H9 (cell line): ENCODE results near the gene TTC31. TPM values are rescaled to one million over a fixed set of nuclear protein-coding genes. Genes with fewer than 3 reads are reported as not detected.

ENCODE experiments used
- DNase-seq: peaks from one replicate; pipeline ENCODE4 v3.0.0-alpha.2; 2017
- H2AFZ ChIP-seq: one replicate; pipeline ENCODE4 v1.6.1; 2013; ENCODE audit warnings: mild to moderate bottlenecking, low read length, control low read depth, moderate library complexity
- H2AK5ac ChIP-seq: 2 replicates; pipeline ENCODE4 v1.6.1; 2013; ENCODE audit warnings: low read length, control low read depth, mixed read lengths; ENCODE audit not compliant: insufficient read length
- H2BK120ac ChIP-seq: one replicate; pipeline ENCODE4 v1.6.1; 2013; ENCODE audit warnings: low read depth, mild to moderate bottlenecking, low read length, control low read depth, inconsistent platforms; ENCODE audit not compliant: poor library complexity, severe bottlenecking
- H2BK12ac ChIP-seq: 2 replicates; pipeline ENCODE4 v1.6.1; 2013; ENCODE audit warnings: low read length, control low read depth, mixed read lengths, low read depth; ENCODE audit not compliant: insufficient read length
- H2BK15ac ChIP-seq: 2 replicates; pipeline ENCODE4 v1.6.1; 2013; ENCODE audit warnings: low read depth, low read length, control low read depth
- H2BK20ac ChIP-seq: one replicate; pipeline ENCODE4 v1.6.1; 2013; ENCODE audit warnings: low read depth, mild to moderate bottlenecking, low read length, control low read depth, inconsistent platforms; ENCODE audit not compliant: poor library complexity, severe bottlenecking
- H2BK5ac ChIP-seq: 2 replicates; pipeline ENCODE4 v1.6.1; 2013; ENCODE audit warnings: low read length, control low read depth, mixed read lengths; ENCODE audit not compliant: insufficient read length
- H3K14ac ChIP-seq: 2 replicates; pipeline ENCODE4 v1.6.1; 2013; ENCODE audit warnings: low read length, control low read depth; ENCODE audit not compliant: insufficient read depth
- H3K18ac ChIP-seq: 2 replicates; pipeline ENCODE4 v1.6.1; 2013; ENCODE audit warnings: low read depth, mild to moderate bottlenecking, mixed read lengths, low read length, control low read depth; ENCODE audit not compliant: insufficient read length
- H3K23ac ChIP-seq: 2 replicates; pipeline ENCODE4 v1.6.1; 2013; ENCODE audit warnings: low read length, control low read depth, mixed read lengths, low read depth; ENCODE audit not compliant: insufficient read length
- H3K23me2 ChIP-seq: 2 replicates; pipeline ENCODE4 v1.6.1; 2013; ENCODE audit warnings: low read depth, mild to moderate bottlenecking, mixed read lengths, low read length, control low read depth; ENCODE audit not compliant: insufficient read length, poor library complexity, severe bottlenecking
- H3K27ac ChIP-seq: 2 replicates; pipeline ENCODE4 v1.5.1; 2013; ENCODE audit warnings: low read length, control low read depth, mixed read lengths, low read depth; ENCODE audit not compliant: insufficient read length
- H3K27me3 ChIP-seq: 2 replicates; pipeline ENCODE4 v1.6.1; 2013; ENCODE audit warnings: low read length, control low read depth, inconsistent platforms; ENCODE audit not compliant: insufficient read depth
- H3K4ac ChIP-seq: 2 replicates; pipeline ENCODE4 v1.6.1; 2013; ENCODE audit warnings: low read depth, mild to moderate bottlenecking, control low read depth, inconsistent platforms, low read length, moderate library complexity
- H3K4me1 ChIP-seq: 2 replicates; pipeline ENCODE4 v1.6.1; 2013; ENCODE audit warnings: low read length, control low read depth, inconsistent platforms; ENCODE audit not compliant: insufficient read depth
- H3K4me2 ChIP-seq: 2 replicates; pipeline ENCODE4 v1.6.1; 2013; ENCODE audit warnings: low read length, control low read depth, mixed read lengths; ENCODE audit not compliant: insufficient read length, insufficient read depth
- H3K56ac ChIP-seq: 2 replicates; pipeline ENCODE4 v1.6.1; 2013; ENCODE audit warnings: low read depth, mild to moderate bottlenecking, mixed read lengths, low read length, control low read depth; ENCODE audit not compliant: insufficient read length
- H3K79me1 ChIP-seq: 2 replicates; pipeline ENCODE4 v1.6.1; 2013; ENCODE audit warnings: low read depth, mild to moderate bottlenecking, moderate library complexity, low read length, control low read depth, inconsistent platforms; ENCODE audit not compliant: insufficient read depth, poor library complexity, severe bottlenecking
- H3K79me2 ChIP-seq: 2 replicates; pipeline ENCODE4 v1.6.1; 2013; ENCODE audit warnings: low read length, control low read depth, inconsistent platforms; ENCODE audit not compliant: insufficient read depth
- H3K9ac ChIP-seq: 2 replicates; pipeline ENCODE4 v1.6.1; 2013; ENCODE audit warnings: low read length, control low read depth, mixed read lengths; ENCODE audit not compliant: insufficient read length; ENCODE audit errors: extremely low read depth
- H3K9me3 ChIP-seq: one replicate; pipeline ENCODE4 v1.6.1; 2013; ENCODE audit warnings: low read depth, low read length, inconsistent platforms; ENCODE audit not compliant: control insufficient read depth
- H3T11ph ChIP-seq: one replicate; pipeline ENCODE4 v1.6.1; 2013; ENCODE audit warnings: mild to moderate bottlenecking, low read length, control low read depth, inconsistent platforms
- H4K20me1 ChIP-seq: one replicate; pipeline ENCODE4 v1.6.1; 2013; ENCODE audit not compliant: control insufficient read depth, insufficient read length, insufficient read depth
- H4K5ac ChIP-seq: 2 replicates; pipeline ENCODE4 v1.6.1; 2013; ENCODE audit warnings: low read depth, mild to moderate bottlenecking, mixed read lengths, low read length, control low read depth; ENCODE audit not compliant: insufficient read length
- H4K8ac ChIP-seq: replicated peaks from 2 replicates; pipeline ENCODE4 v1.6.1; 2013; ENCODE audit warnings: low read length, control low read depth, mixed read lengths, low read depth; ENCODE audit not compliant: insufficient read length
- H4K91ac ChIP-seq: 2 replicates; pipeline ENCODE4 v1.6.1; 2013; ENCODE audit warnings: low read depth, mild to moderate bottlenecking, moderate library complexity, mixed read lengths, low read length, control low read depth; ENCODE audit not compliant: insufficient read length
- H3K27ac Mint-ChIP-seq, 3 experiments: 2 replicates in 2 of 3; 3 replicates in 1 of 3; pipeline ENCODE4 v1.8.0; 2020 to 2021; ENCODE audit warnings: mixed read lengths in 3 of 3, mild to moderate bottlenecking in 1 of 3, moderate library complexity in 1 of 3
- H3K27me3 Mint-ChIP-seq: 2 replicates; pipeline ENCODE4 v1.8.0; 2021; ENCODE audit warnings: low read depth, mild to moderate bottlenecking, moderate library complexity, mixed read lengths
- H3K36me3 Mint-ChIP-seq, 3 experiments: 2 replicates in 2 of 3; 3 replicates in 1 of 3; pipeline ENCODE4 v1.8.0; 2020 to 2021; ENCODE audit warnings: low read depth in 3 of 3, mixed read lengths in 3 of 3; ENCODE audit not compliant: insufficient read depth in 1 of 3
- H3K4me1 Mint-ChIP-seq, 2 experiments: 2 replicates each; pipeline ENCODE4 v1.8.0; 2020; ENCODE audit warnings: mixed read lengths in 2 of 2
- H3K4me3 Mint-ChIP-seq, 2 experiments: 2 replicates in 1 of 2; 3 replicates in 1 of 2; pipeline ENCODE4 v1.8.0; 2020 to 2021; ENCODE audit warnings: mild to moderate bottlenecking in 2 of 2, mixed read lengths in 2 of 2, moderate library complexity in 1 of 2
- H3K9me3 Mint-ChIP-seq, 2 experiments: 2 replicates in 1 of 2; 3 replicates in 1 of 2; pipeline ENCODE4 v1.8.0; 2020; ENCODE audit warnings: mild to moderate bottlenecking in 2 of 2, mixed read lengths in 2 of 2, moderate library complexity in 1 of 2
- WGBS: extraction: QIAGEN DNeasy Blood & Tissue Kit; methylation state at CpG from one replicate; pipeline ENCODE4 v1.1.7; 2013; ENCODE audit warnings: missing lambda C conversion rate, low lambda C conversion rate, mixed read lengths; ENCODE audit not compliant: insufficient read length; ENCODE audit errors: extremely low coverage; 5-methylcytosine and 5-hydroxymethylcytosine counted together
- total RNA-seq: library from RNA; stranded (reverse); gene quantifications from 2 replicates; pipeline ENCODE4 v1.2.1, GENCODE V29; 2021
- TF ChIP-seq, protein P1 (sequence below): fragments of 200-600 bp; sonication (generic); conservative IDR thresholded peaks from 3 replicates; pipeline ENCODE4 v1.8.0; 2021; ENCODE audit warnings: antibody characterized with exemption, mild to moderate bottlenecking

The TTC31 gene
- total RNA-seq, 1 experiment from 2014 or later, result 33.3 TPM

DNA sequence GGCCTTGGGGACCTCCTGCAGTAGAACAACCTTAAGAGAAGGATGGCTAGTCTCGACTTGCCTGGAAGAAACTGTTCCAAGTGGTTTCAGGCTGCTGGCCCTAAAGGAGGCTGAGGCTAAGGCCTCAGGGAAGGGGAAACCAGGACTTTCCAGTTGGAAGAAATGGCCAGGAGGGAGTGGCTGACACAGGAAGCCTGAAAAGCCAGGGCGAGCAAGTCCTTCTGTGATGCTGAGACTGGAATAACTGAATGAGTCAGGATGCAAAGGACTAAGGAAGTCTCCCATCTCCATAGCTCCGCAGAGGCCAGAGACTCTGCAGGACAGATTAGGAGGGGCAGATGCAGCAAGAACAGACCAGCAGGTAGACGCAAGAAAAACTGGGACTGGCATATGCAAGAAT, 54.3 kb downstream of the TTC31 start:
- H2AFZ ChIP-seq, result no peak overlapping the region
- WGBS, result no CpG with 5 or more reads among the region's 4 CpGs

More for the DNA sequence above, 54.3 kb downstream of the TTC31 start:
- no peak overlapping the region for H2BK15ac ChIP-seq
- no peak overlapping the region for H3K14ac ChIP-seq
- Mint-ChIP-seq H3K4me1 (peaks cover 3 to 9% of the 10 kb centered on the region in 2 experiments; a peak in 1 of 4 replicates), H3K36me3 (peaks cover 0 to 24% (median 16%) of the 10 kb centered on the region in 3 experiments; a peak in 5 of 7 replicates), H3K4me3 (no peak overlapping the region), H3K9me3 (no peaks in the 10 kb centered on the region), H3K27me3 (no peaks in the 10 kb centered on the region), H3K27ac (no peak overlapping the region)
- H3K4me2 ChIP-seq, result no peak overlapping the region
- H3K18ac ChIP-seq, result no peak overlapping the region
- no peaks in the 10 kb centered on the region for H3K79me1 ChIP-seq
- no peaks in the 10 kb centered on the region for H3K9me3 ChIP-seq
- no peak overlapping the region for H4K8ac ChIP-seq
- no peak overlapping the region for H4K91ac ChIP-seq
- no peak overlapping the region for H2AK5ac ChIP-seq
- no peak overlapping the region for H2BK12ac ChIP-seq
- no peak overlapping the region for H3K9ac ChIP-seq
- no peak overlapping the region for H3K56ac ChIP-seq
- no peak overlapping the region for H3T11ph ChIP-seq
- H3K23me2 ChIP-seq, result no peaks in the 10 kb centered on the region
- no peak overlapping the region for H3K27ac ChIP-seq
- no peaks in the 10 kb centered on the region for H3K79me2 ChIP-seq
- no peak overlapping the region for H3K23ac ChIP-seq
- H3K27me3 ChIP-seq, result no peaks in the 10 kb centered on the region
- H2BK20ac ChIP-seq, result no peak overlapping the region
- no peaks in the 10 kb centered on the region for H4K20me1 ChIP-seq
- DNase-seq, result no peak
- no peak overlapping the region for H4K5ac ChIP-seq
- TF ChIP-seq, protein P1, sequence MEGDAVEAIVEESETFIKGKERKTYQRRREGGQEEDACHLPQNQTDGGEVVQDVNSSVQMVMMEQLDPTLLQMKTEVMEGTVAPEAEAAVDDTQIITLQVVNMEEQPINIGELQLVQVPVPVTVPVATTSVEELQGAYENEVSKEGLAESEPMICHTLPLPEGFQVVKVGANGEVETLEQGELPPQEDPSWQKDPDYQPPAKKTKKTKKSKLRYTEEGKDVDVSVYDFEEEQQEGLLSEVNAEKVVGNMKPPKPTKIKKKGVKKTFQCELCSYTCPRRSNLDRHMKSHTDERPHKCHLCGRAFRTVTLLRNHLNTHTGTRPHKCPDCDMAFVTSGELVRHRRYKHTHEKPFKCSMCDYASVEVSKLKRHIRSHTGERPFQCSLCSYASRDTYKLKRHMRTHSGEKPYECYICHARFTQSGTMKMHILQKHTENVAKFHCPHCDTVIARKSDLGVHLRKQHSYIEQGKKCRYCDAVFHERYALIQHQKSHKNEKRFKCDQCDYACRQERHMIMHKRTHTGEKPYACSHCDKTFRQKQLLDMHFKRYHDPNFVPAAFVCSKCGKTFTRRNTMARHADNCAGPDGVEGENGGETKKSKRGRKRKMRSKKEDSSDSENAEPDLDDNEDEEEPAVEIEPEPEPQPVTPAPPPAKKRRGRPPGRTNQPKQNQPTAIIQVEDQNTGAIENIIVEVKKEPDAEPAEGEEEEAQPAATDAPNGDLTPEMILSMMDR, result no peak
- no peaks in the 10 kb centered on the region for H3K4me1 ChIP-seq
- no peak overlapping the region for H2BK120ac ChIP-seq
- H2BK5ac ChIP-seq, result no peak overlapping the region
- no peak overlapping the region for H3K4ac ChIP-seq
